Lung microvascular endothelial cell (primary cell): Measurements from ENCODE around the gene SLC17A7. TPM values are rescaled to one million over a fixed set of nuclear protein-coding genes. Genes with fewer than 3 reads are reported as not detected.

Experiments
- total RNA-seq: library from RNA; depleted of rRNA; stranded (reverse); fragments of >200 nt; gene quantifications from 2 replicates; pipeline ENCODE4 v1.2.1, GENCODE V29; 2014

SLC17A7 gene
- total RNA-seq, 1 donor from 2014 or later = 0.20 TPM

Other genes with a start within 250 kb of the SLC17A7 start
- gene SLC6A16, start 116.3 kb downstream of the SLC17A7 start, total RNA-seq = 0.20 and 0.22 TPM in 2 replicates
- not detected in 2 replicates for gene CD37, start 106.1 kb downstream of the SLC17A7 start, total RNA-seq
- 51.4 and 57.1 TPM in 2 replicates for gene TEAD2, start 79.1 kb downstream of the SLC17A7 start, total RNA-seq
- 0.22 and 0.40 TPM in 2 replicates for gene DKKL1, start 77.7 kb downstream of the SLC17A7 start, total RNA-seq
- gene KASH5, start 53.3 kb downstream of the SLC17A7 start, total RNA-seq = not detected in 2 replicates
- gene PTH2, start 18.1 kb downstream of the SLC17A7 start, total RNA-seq = not detected in 2 replicates
- not detected in 2 replicates for gene GFY, start 16.1 kb downstream of the SLC17A7 start, total RNA-seq
- gene PIH1D1, start 10.3 kb upstream of the SLC17A7 start, total RNA-seq = 115 and 140 TPM in 2 replicates
- gene ALDH16A1, start 11.7 kb upstream of the SLC17A7 start, total RNA-seq = 32.3 and 49.6 TPM in 2 replicates
- gene FLT3LG, start 32.7 kb upstream of the SLC17A7 start, total RNA-seq = 0.79 and 0.87 TPM in 2 replicates
- 3,685 and 3,947 TPM in 2 replicates for gene RPL13A, start 46.1 kb upstream of the SLC17A7 start, total RNA-seq
- 2,677 and 3,620 TPM in 2 replicates for gene RPS11, start 54.9 kb upstream of the SLC17A7 start, total RNA-seq
- 72.6 and 193 TPM in 2 replicates for gene FCGRT, start 71.1 kb upstream of the SLC17A7 start, total RNA-seq
- 6.3 and 13.3 TPM in 2 replicates for gene RCN3, start 86.5 kb upstream of the SLC17A7 start, total RNA-seq
- gene NOSIP, start 139.0 kb upstream of the SLC17A7 start, total RNA-seq = 87.6 and 105 TPM in 2 replicates
- 4.6 and 12.5 TPM in 2 replicates for gene PRRG2, start 139.8 kb upstream of the SLC17A7 start, total RNA-seq
- 1.1 and 2.0 TPM in 2 replicates for gene PRR12, start 149.7 kb upstream of the SLC17A7 start, total RNA-seq
- 18.1 and 18.3 TPM in 2 replicates for gene RRAS, start 198.6 kb upstream of the SLC17A7 start, total RNA-seq
- 5.0 and 6.3 TPM in 2 replicates for gene SCAF1, start 200.7 kb upstream of the SLC17A7 start, total RNA-seq
- 26.8 and 43.1 TPM in 2 replicates for gene IRF3, start 224.3 kb upstream of the SLC17A7 start, total RNA-seq
- gene BCL2L12, start 224.4 kb upstream of the SLC17A7 start, total RNA-seq = 3.4 and 4.8 TPM in 2 replicates
- gene PRMT1, start 235.7 kb upstream of the SLC17A7 start, total RNA-seq = 257 and 308 TPM in 2 replicates
- 0.22 and 0.40 TPM in 2 replicates for gene ADM5, start 248.1 kb upstream of the SLC17A7 start, total RNA-seq
- gene CPT1C, start 249.6 kb upstream of the SLC17A7 start, total RNA-seq = 14.1 and 14.4 TPM in 2 replicates